Fibroblast of lung (primary cell): ENCODE results near the gene POLR2M. TPM values are rescaled to one million over a fixed set of nuclear protein-coding genes. Genes with fewer than 3 reads are reported as not detected.

Source experiments
- DNase-seq, 2 donors: peaks; one replicate each; pipeline versions ENCODE4 v3.0.0 to v3.0.0-alpha.2; 2010; ENCODE audit warnings: low read depth in 2 of 2
- H2AFZ ChIP-seq: 2 replicates; pipeline ENCODE4 v1.5.1; 2012; ENCODE audit warnings: low read length, control low read depth, inconsistent platforms
- H3K27ac ChIP-seq: 2 replicates; pipeline ENCODE4 v1.5.1; 2011; ENCODE audit warnings: low read length, control low read depth; ENCODE audit not compliant: insufficient read depth
- H3K27me3 ChIP-seq: 2 replicates; pipeline ENCODE4 v1.5.1; 2011; ENCODE audit warnings: mild to moderate bottlenecking, low read length; ENCODE audit not compliant: control insufficient read depth, insufficient read depth
- H3K36me3 ChIP-seq: 2 replicates; pipeline ENCODE4 v1.5.1; 2011; ENCODE audit warnings: low read length; ENCODE audit not compliant: control insufficient read depth, insufficient read depth
- H3K4me1 ChIP-seq: 2 replicates; pipeline ENCODE4 v1.5.1; 2011; ENCODE audit warnings: low read length; ENCODE audit not compliant: control insufficient read depth, insufficient read depth; ENCODE audit errors: extremely low read depth
- H3K4me2 ChIP-seq: 2 replicates; pipeline ENCODE4 v1.5.1; 2011; ENCODE audit warnings: low read length, control low read depth; ENCODE audit not compliant: insufficient read depth; ENCODE audit errors: extremely low read depth
- H3K4me3 ChIP-seq, 4 experiments: fragments of 200-600 bp in 1 of 4; sonication (generic) in 1 of 4; replicated peaks in 1 of 4; 2 replicates each; pipeline ENCODE4 v1.5.1; 2011 to 2016; ENCODE audit warnings: low read length in 4 of 4, low read depth in 3 of 4, mild to moderate bottlenecking in 3 of 4, control low read depth in 2 of 4, inconsistent platforms in 1 of 4, mixed read lengths in 1 of 4; ENCODE audit not compliant: insufficient read depth in 1 of 4; ENCODE audit errors: control extremely low read depth in 1 of 4
- H3K79me2 ChIP-seq: 2 replicates; pipeline ENCODE4 v1.5.1; 2012; ENCODE audit warnings: mild to moderate bottlenecking, low read length, inconsistent platforms; ENCODE audit not compliant: control insufficient read depth, insufficient read depth
- H3K9ac ChIP-seq: 2 replicates; pipeline ENCODE4 v1.5.1; 2011; ENCODE audit warnings: mild to moderate bottlenecking, low read length, control low read depth; ENCODE audit not compliant: insufficient read depth
- H3K9me3 ChIP-seq: 2 replicates; pipeline ENCODE4 v1.5.1; 2012; ENCODE audit warnings: low read depth, low read length; ENCODE audit not compliant: control insufficient read depth, insufficient read depth
- H4K20me1 ChIP-seq: 2 replicates; pipeline ENCODE4 v1.5.1; 2011; ENCODE audit warnings: low read length; ENCODE audit not compliant: control insufficient read depth, insufficient read depth; ENCODE audit errors: extremely low read depth
- CTCF ChIP-seq, 2 donors: IDR thresholded peaks in 1 of 2; conservative IDR thresholded peaks in 1 of 2; 1 replicate in 1 of 2; 2 replicates in 1 of 2; pipeline ENCODE4 v1.5.1; 2011 to 2012; ENCODE audit warnings: low read length in 2 of 2, control low read depth in 1 of 2, inconsistent platforms in 1 of 2, low read depth in 1 of 2, mild to moderate bottlenecking in 1 of 2
- EZH2 ChIP-seq: IDR thresholded peaks from 2 replicates; pipeline ENCODE4 v1.5.1; 2012; ENCODE audit warnings: low read length, control low read depth, mild to moderate bottlenecking; ENCODE audit errors: missing control alignments
- polyA plus RNA-seq, 2 donors: library from polyadenylated mRNA; depleted of rRNA in 1 of 2; stranded (reverse) in 1 of 2; unstranded in 1 of 2; fragments of >200 nt; gene quantifications; 2 replicates each; pipeline ENCODE4 v1.2.1, GENCODE V29; 2011 to 2012; ENCODE audit warnings: missing spikeins in 1 of 2
- total RNA-seq: library from RNA; depleted of rRNA; stranded (reverse); fragments of >200 nt; gene quantifications from 2 replicates; pipeline ENCODE4 v1.2.1, GENCODE V29; 2014

The POLR2M gene
- total and polyA plus RNA-seq, 2 donors (not counting 1 experiment from before 2014, with no cell fraction given) = 70.8 to 287 TPM

- no peaks in the 10 kb centered on the region for H3K4me1 ChIP-seq
- no peak overlapping the region for H3K27ac ChIP-seq
- H3K4me2 ChIP-seq = no peak overlapping the region
- H3K36me3 ChIP-seq = no peaks in the 10 kb centered on the region
- no peak overlapping the region for H2AFZ ChIP-seq
- no peaks in the 10 kb centered on the region for H3K9me3 ChIP-seq
- no peaks in the 10 kb centered on the region for H3K79me2 ChIP-seq
- no peak for TF ChIP-seq EZH2
- TF ChIP-seq CTCF (conservative IDR thresholded peaks at IDR 0.05 in 1 of 2, IDR thresholded peaks at IDR 0.05 in 1 of 2; ENCODE audit: low read depth in 1 of 2, low read length in 2 of 2) = no peak
- H4K20me1 ChIP-seq = no peaks in the 10 kb centered on the region
- no peaks in the 10 kb centered on the region for H3K27me3 ChIP-seq
- no peak overlapping the region for H3K4me3 ChIP-seq
- no peak overlapping the region for H3K9ac ChIP-seq
- no peak for DNase-seq
Observed at GRCh38 chr15:57677204-57677603, 29.3 kb upstream of the POLR2M start.

GRCh38 chr15:57680021-57680420 lies 26.5 kb upstream of the POLR2M start:
- Histone ChIP-seq H3K27ac (no peak overlapping the region), H3K4me3 (no peak overlapping the region), H3K79me2 (no peaks in the 10 kb centered on the region), H2AFZ (peak overlapping the region; percentile 66), H3K4me2 (peak overlapping the region; percentile 61), H3K36me3 (no peaks in the 10 kb centered on the region), H3K4me1 (no peaks in the 10 kb centered on the region), H3K9me3 (no peaks in the 10 kb centered on the region), H3K27me3 (no peaks in the 10 kb centered on the region), H4K20me1 (no peaks in the 10 kb centered on the region), H3K9ac (no peak overlapping the region)
- DNase-seq = peak; percentile 54 to 77
- TF ChIP-seq CTCF (conservative IDR thresholded peaks at IDR 0.05 in 1 of 2, IDR thresholded peaks at IDR 0.05 in 1 of 2; ENCODE audit: low read depth in 1 of 2, low read length in 2 of 2) (no peak), EZH2 (no peak)

- Histone ChIP-seq H3K79me2 (no peaks in the 10 kb centered on the region), H3K4me1 (no peaks in the 10 kb centered on the region), H3K27ac (no peak overlapping the region), H2AFZ (no peak overlapping the region), H3K9me3 (no peaks in the 10 kb centered on the region), H3K4me3 (no peak overlapping the region), H3K4me2 (no peak overlapping the region), H4K20me1 (no peaks in the 10 kb centered on the region), H3K9ac (no peak overlapping the region), H3K36me3 (no peaks in the 10 kb centered on the region), H3K27me3 (no peaks in the 10 kb centered on the region)
- no peak for TF ChIP-seq EZH2
- TF ChIP-seq CTCF (conservative IDR thresholded peaks at IDR 0.05 in 1 of 2, IDR thresholded peaks at IDR 0.05 in 1 of 2; ENCODE audit: low read depth in 1 of 2, low read length in 2 of 2) = no peak
- no peak for DNase-seq
Observed at GRCh38 chr15:57681011-57681410, 25.5 kb upstream of the POLR2M start.
